Measurements from ENCODE around the gene MTPN.
A peak's percentile ranks its signal among the peaks of the same experiment; 100 is the strongest.

MTPN gene

GRCh38 chr7:135977007-135977741 is at the start of gene MTPN:
TSS of gene MTPN (minus strand) at chr7:135977359. CDS start at chr7:135977100, 259 bp downstream.
- peak; percentile 96 for DNase-seq (ENCODE audit: low read depth)

DNA sequence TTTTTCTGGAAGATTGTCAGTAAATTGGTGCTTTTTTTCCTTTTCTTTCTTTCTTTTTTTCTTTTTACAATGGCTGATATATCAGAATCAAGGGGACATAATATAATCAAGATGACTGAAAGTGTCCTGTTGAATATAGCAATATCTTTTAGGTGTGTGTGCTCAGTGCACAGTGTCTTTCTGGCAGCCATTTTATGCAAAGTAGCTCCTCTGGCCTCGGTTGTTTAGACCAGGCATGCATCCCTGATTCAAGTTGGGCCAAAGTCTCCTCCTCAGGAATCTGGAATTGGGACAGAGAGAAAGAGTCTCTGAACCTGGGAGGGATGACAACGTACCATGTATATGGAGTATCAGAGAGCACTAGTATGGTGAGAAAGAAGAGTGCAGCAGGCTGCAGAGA is 49.0 kb upstream of the MTPN start:
- DNase-seq (ENCODE audit: low read depth): no peak

- DNase-seq (ENCODE audit: low read depth): no peak
Measured at GRCh38 chr7:136023134-136023869, 46.1 kb upstream of the MTPN start.

- no peak for DNase-seq (ENCODE audit: low read depth)
Measured at GRCh38 chr7:136020556-136020955, 43.4 kb upstream of the MTPN start.

DNA sequence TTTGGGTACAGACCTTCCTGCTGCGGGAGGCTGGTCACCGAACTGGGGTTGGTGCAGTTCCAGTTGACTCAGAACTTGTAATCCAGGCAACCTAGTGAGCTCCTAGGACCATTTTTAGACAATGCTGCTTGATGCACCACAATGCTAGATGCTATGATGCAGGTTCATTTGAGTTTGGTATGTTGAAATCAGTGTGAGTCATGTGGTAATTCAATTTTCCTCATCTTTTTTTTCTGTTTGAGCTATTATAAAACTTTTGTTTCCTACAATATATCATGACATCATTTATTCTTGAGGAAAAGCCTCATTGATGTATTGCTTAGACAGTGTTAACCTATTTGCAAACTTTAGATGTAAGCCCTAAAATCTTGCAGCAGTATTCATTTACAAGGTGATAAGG is 40.9 kb upstream of the MTPN start:
- no peak for DNase-seq (ENCODE audit: low read depth)

GRCh38 chr7:136016649-136017395 is 39.7 kb upstream of the MTPN start:
- no peak for DNase-seq (ENCODE audit: low read depth)

DNA sequence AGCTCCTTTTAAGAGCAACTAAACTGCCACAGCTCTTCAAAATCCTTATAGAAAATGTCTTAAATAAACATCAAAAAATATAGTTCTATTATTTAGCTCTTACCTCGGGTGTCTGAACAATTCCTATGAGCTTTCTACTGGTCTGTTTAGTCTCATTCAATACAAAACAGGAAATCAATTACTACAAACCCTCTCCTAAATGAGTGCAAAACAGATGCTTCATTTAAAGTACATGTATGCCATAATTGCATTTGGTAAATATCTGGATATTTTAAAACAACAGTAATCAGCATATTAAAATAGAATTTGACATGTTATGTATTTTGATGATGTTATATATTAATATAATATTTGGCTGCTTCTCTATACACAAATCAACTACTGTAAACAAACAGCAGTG is 38.5 kb upstream of the MTPN start:
- DNase-seq (ENCODE audit: low read depth): no peak

- no peak for DNase-seq (ENCODE audit: low read depth)
Measured at GRCh38 chr7:136014659-136015058, 37.5 kb upstream of the MTPN start.

DNA sequence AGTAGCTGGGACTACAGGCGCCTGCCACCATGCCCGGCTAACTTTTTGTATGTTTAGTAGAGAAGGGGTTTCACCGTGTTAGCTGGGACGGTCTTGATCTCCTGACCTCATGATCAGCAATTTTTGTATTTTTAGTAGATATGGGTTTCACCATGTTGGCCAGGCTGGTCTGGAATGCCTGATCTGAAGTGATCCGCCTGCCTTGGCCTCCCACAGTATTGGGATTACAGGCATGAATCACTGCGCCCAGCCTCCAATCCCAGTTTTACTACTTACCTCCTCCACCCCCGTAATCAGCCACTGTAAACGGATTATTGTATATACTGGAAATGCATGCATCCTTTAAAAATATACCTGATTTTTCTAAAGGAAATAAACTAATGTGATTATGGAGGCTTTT is 35.1 kb upstream of the MTPN start:
- DNase-seq (ENCODE audit: low read depth): no peak

GRCh38 chr7:136009488-136010079 is 32.4 kb upstream of the MTPN start:
- no peak for DNase-seq (ENCODE audit: low read depth)

DNA sequence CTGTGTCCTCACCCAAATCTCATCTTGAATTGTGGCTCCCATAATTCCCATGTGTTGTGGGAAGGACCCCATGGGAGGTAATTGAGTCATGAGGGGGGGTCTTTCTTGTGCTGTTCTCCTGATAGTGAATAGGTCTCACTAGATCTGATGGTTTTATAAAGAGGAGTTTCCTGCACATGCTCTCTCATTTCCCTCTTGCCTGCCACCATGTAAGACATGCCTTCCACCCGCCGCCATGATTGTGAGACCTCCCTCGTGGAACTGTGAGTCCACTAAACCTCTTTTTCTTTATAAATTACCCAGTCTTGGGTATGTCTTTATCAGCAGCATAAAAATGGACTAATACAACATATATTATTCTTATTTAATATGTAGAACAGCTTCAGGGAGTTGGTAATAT is 29.0 kb upstream of the MTPN start:
- no peak for DNase-seq (ENCODE audit: low read depth)

- DNase-seq (ENCODE audit: low read depth): no peak
Measured at GRCh38 chr7:136004083-136004482, 26.9 kb upstream of the MTPN start.

DNA sequence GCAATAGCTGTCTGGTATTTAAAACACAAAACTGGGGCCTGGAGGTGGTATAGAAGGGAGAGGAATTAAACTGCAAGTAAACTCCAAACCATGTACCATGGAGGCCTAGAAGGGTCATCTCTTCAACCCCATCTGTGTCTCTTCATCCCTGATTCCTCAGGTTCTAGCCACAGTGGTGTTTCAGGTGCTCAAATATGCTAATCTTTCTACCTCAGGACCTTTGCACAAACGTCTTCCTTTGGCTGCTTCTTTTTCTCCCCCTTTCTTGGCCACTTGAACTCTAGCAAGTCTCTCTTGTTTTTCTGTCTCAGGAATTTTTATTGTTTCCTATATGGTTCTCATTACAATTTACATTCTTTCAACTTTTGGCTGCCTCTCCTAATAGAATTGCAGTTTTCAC is 25.6 kb upstream of the MTPN start:
- no peak for DNase-seq (ENCODE audit: low read depth)

DNA sequence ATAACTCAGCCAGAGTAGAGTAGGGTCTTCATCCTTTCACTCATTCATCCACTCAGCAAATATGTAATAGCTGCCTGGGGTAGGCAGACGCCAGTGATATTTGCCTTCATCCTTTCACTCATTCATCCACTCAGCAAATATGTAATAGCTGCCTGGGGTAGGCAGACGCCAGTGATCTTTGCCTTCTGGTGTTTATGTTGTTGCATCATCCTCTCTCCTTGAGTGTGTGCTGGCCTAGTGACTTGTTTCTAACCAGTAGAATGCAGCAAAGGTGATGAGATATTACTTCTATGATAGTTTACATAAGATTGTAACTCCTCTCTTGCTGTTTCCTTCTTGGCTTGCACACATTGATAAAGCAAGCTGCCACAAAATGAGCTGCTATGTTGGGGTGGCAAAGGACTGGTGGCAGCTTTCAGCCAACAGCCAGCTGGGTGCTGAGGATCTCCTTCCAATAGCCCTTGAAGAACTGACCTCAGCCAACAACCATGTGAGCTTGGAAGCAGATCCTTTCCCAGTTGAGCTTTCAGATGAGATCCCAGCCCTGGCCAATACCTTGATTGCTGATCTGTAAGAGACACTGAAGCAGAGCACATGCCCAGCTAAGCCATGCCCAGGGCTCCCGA is 23.2 kb upstream of the MTPN start:
- no peak for DNase-seq (ENCODE audit: low read depth)

GRCh38 chr7:135998081-135998480 is 20.9 kb upstream of the MTPN start:
- DNase-seq (ENCODE audit: low read depth): no peak

DNA sequence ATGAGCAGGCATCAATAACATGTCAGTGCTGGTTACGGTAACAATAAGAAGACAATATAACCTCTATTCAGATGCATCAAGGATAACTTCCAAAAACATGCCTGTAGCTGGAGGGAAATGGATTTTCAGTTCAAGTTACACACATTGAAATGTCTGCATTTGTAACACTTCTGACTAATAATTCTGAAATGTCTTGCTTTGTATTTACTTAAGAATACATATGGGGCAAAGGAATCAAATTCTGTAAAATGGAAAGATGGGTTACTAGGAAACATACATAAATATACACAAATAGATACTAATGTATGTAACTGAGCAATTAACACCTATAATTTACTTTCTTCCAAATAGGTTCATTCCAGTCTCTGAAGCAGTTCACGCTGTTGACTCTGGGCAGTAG is 18.6 kb upstream of the MTPN start:
- DNase-seq (ENCODE audit: low read depth): no peak

- no peak for DNase-seq (ENCODE audit: low read depth)
Measured at GRCh38 chr7:135994466-135995205, 17.5 kb upstream of the MTPN start.

- no peak for DNase-seq (ENCODE audit: low read depth)
Measured at GRCh38 chr7:135993950-135994349, 16.8 kb upstream of the MTPN start.

DNA sequence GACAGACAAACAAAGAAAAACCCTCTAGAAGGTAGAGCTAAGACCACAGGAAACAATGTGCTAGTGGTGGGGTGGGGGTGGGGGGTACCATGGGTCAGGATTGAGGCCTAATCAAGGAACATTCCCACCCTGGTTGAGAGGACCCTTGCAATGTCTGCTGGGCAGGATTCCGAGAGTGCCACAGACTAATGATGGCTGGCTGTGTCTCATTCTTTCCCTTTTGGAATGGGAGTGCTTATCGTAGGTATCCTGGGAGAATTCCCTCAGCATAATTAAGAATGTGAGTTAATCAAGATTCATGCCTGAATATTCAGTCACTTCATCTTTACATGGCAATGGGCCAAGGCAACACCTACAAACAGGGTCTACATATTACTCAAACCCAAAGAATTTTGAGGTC is 14.7 kb upstream of the MTPN start:
- DNase-seq (ENCODE audit: low read depth): no peak

DNA sequence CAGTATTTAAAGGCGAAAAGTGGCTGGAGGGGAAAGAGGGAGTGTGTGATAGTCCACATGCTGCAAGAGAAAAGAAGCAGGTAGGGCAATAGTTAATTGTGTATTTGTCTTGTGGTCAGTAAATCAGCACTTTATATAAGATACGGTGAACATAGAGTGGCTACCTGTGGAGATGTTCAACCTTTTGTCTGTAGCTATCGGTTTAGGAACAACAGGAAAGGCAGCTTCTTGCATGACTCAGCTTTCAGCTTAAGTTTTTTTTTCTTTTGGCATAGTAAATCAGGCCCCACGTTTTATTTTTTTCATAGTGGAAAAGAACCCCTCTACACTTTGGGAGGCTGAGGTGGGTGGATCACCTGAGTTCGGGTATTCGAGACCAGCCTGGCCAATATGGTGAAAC is 14.2 kb upstream of the MTPN start:
- no peak for DNase-seq (ENCODE audit: low read depth)

DNA sequence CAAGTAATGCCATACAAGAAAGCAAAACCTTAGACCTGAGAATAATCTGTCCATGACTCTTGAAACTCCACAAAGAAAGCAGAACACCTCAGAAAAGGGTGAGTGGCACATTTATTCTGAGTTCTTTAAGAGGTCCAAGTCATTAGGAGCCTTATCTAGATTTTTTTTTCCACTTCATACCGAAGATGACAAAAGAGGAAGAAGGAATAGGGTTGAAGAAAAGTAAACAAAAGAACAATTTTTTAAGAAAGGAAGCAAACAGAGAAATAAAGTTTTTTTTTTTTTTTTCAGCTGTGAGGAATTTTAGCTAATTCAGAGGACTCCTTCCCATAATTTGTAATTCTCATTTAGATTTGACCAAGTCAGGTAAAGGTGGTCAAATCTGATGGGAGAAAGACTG is 13.1 kb upstream of the MTPN start:
- DNase-seq (ENCODE audit: low read depth): no peak
